GM12864 (cell line): Measurements from ENCODE around the gene PSME3.
"Not testable (repeated sequence)": the region's sequence is repeated elsewhere in the genome, so short reads cannot be mapped to it uniquely, and the experiment has no call there.

Experiments used
- DNase-seq: peaks from one replicate; pipeline ENCODE4 v3.0.0-alpha.2; 2011; ENCODE audit warnings: low read depth
- H3K4me3 ChIP-seq: 2 replicates; pipeline ENCODE4 v1.5.1; 2011; ENCODE audit warnings: mild to moderate bottlenecking, low read depth, low read length, control low read depth
- TF ChIP-seq, protein P1 (sequence below): IDR thresholded peaks from 2 replicates; pipeline ENCODE4 v1.5.1; 2011; ENCODE audit warnings: low read depth, mild to moderate bottlenecking, moderate library complexity, low read length, control low read depth, inconsistent platforms; ENCODE audit errors: missing control alignments

PSME3 gene

DNA sequence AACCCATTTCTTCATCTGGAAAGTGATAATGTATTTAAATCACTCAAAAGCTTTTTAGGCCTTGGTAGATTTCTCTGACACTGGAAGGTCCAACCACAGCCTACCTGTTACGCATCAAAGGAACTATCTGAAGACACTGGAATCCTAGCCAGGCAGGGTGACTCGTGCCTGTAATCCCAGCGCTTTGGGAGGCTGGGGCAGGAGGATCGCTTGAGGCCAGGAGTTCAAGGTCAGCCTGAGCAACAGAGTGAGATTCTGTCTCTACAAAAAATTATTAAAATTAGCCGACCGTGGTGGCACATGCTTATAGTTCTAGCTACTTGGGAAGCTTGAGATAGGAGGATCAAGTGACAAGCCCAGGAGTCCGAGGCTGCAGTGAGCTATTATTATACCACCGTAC, 49.0 kb downstream of the PSME3 start:
- TF ChIP-seq, protein P1, sequence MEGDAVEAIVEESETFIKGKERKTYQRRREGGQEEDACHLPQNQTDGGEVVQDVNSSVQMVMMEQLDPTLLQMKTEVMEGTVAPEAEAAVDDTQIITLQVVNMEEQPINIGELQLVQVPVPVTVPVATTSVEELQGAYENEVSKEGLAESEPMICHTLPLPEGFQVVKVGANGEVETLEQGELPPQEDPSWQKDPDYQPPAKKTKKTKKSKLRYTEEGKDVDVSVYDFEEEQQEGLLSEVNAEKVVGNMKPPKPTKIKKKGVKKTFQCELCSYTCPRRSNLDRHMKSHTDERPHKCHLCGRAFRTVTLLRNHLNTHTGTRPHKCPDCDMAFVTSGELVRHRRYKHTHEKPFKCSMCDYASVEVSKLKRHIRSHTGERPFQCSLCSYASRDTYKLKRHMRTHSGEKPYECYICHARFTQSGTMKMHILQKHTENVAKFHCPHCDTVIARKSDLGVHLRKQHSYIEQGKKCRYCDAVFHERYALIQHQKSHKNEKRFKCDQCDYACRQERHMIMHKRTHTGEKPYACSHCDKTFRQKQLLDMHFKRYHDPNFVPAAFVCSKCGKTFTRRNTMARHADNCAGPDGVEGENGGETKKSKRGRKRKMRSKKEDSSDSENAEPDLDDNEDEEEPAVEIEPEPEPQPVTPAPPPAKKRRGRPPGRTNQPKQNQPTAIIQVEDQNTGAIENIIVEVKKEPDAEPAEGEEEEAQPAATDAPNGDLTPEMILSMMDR = no peak
- no peak for DNase-seq
- H3K4me3 ChIP-seq = no peak overlapping the region

DNA sequence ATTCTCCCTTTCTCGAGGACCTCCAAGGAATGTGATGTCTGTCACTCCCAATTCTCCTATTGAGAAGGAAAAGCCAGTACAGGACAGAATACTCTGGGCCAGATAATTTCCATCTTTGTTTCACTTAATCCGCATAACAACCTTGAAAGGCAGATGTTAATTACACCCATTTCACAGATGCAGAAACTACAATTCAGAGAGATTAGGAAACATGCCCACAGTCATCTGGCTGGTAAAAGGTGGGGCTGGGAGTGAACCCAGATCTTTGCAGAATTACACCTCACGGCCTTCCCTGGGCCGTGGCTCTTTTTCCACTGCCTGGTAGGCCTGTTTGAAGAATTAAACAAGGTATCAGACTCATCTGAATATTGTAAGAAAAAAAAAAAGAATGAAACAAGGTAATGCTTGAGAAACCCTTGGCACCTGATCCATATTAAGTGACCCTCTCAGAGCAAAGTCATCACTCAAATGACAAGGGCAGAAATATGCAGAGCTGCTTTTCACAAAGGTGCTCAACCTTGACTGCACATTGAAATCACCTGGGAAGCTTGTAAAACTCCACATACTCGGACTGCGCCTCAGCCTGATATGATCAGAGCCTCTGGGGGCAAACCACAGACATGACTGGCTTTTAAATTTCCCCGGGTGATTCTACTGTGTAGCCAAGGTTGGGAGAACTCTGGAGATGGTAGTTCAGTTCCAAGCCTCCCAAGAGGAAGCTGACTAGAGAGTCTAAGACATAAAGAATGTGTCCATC, 50.8 kb downstream of the PSME3 start:
- DNase-seq = no peak
- TF ChIP-seq, protein P1 = no peak
- no peak overlapping the region for H3K4me3 ChIP-seq

DNA sequence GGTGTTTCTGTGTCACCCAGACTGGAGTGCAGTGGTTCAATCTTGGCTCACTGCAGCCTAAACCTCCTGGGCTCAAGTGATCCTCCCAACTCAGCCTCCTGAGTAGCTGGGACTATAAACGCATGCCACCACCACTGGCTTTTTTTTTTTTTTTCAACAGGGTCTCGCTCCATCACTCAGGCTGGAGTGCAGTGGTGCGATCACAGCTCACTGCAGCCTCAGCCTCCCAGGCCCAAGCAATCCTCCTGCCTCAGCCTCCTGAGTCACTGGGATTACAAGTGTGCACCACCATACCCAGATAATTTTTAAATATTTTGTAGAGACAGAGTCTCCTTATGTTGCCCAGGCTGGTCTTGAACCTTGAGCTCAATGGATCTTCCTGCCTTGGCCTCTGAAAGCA, 52.6 kb downstream of the PSME3 start:
- not testable (repeated sequence) for DNase-seq

DNA sequence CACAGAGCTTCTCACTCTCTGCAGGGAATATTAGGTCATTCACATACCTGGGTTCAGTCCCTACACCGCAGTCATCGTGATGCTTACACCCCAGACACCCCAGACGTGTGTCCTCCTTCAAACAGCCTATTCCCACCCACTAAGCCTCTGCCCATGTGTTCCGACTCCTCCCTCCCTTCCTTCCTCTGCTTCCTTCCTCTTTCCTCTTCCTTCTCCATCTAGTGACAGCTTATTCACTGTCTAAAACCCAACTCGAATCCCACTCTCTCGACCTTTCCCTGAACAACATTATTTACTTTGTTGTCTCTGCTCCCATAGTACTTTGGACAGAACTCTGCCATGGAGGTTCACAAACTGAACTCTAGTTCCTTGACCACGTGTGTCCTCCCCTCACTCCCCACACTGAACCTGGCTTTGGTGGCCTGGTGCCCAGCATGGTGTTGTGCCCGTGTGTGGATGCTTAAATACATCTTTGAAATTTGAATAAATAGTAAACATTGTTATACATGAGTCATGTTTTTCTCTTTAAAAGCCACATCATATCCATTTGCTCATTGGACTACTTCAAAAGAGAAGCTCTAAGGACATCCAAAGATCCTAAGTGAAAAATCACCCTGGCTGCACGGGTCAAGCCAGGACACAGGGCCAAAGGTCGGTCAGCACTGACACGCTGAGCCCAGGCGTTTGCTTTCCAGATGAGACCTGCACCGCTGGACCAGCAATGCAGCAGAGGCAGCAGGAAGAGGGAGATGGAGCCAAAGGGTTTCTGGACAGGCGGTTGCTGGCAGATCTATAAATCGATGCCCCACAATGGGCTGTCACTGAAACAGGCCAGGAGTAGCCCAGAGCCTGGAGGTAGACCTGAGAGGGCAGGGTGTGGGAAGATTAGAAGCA, 53.3 kb downstream of the PSME3 start:
- H3K4me3 ChIP-seq = no peak overlapping the region
- DNase-seq = no peak
- TF ChIP-seq, protein P1 = no peak

More for the DNA sequence above, 52.6 kb downstream of the PSME3 start:
- not testable (repeated sequence) for H3K4me3 ChIP-seq

DNA sequence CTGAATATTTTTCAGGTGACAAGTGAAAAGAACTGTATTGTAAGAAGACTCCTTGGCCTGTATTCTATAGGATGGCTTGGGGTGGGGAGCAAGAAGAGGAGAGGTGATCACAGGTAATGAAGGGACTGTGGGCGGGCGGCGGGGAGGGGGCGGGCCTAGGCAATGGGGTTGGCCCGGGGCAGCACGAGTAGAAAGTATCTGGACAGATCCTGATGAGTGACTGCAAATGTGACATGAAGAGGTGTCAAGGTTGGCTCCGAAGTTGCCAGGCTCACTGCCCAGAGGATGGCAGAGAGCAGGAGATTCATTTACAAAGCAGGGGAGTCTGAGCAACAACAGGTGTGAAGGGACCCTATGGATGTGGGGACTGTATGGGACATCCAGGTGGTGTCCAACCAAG, 56.6 kb downstream of the PSME3 start:
- no peak for DNase-seq
- H3K4me3 ChIP-seq = no peak overlapping the region
- TF ChIP-seq, protein P1 = no peak

DNA sequence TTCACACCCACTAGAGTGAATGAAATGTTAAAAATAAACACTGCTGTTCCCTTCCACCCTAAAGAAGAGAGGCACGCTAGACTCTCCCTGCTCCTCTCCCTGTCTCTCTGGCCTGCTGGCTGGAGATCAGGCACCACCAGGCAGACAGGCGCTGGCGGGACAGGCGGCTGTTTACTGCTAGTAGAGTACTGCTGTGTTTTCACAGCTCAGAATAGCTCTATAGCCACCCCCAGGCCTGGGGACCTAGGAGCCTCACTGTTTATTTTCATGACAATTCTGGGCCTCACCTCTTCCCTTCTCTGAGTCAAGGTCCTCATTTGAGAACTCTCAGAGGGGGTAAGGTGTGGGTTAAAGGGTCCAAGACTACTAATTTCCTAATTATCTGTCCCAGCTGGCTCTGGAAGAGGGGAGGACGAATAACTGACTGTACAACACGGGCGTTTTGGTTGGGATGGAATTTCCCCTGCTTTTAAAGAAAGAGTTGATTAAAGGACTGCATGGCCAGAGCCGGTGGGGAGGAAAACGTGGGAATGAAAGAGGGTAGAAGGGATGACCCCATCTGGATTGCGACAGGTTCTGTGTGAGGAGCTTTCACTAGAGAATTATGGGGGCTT, 58.4 kb downstream of the PSME3 start:
- no peak overlapping the region for H3K4me3 ChIP-seq
- TF ChIP-seq, protein P1 = no peak

DNA sequence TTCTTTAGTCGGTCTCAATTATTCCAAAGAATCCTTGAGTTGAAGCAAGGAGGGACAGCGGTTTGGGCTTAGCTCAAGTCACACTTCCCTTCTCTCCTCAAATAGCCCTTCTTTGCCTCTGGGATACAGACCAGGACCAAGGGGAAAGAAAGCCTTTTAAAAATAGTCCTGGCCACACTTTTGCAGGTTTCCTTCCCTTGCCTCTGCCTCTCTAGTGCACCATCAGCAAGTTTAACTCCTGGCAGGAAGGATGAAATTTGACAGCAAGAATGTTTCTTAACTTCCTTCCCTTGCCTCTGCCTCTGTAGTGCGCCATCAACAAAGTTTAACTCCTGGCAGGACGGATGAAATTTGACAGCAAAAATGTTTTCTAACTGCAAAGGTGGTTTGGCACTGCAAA, 60.2 kb downstream of the PSME3 start:
- DNase-seq = no peak
- TF ChIP-seq, protein P1 = no peak
- H3K4me3 ChIP-seq = no peak overlapping the region

More for the DNA sequence above, 58.4 kb downstream of the PSME3 start:
- DNase-seq = no peak
